Activated CD4-positive, alpha-beta T cell treated with anti-CD3 and anti-CD28 coated beads for 4 hours (primary cell): Measurements from ENCODE around the gene MKLN1.
A peak's percentile ranks its signal among the peaks of the same experiment; 100 is the strongest.
"Not testable (repeated sequence)": the region's sequence is repeated elsewhere in the genome, so short reads cannot be mapped to it uniquely, and the experiment has no call there.

ENCODE experiments used
- DNase-seq, 2 donors: peaks; one replicate each; pipeline ENCODE4 v3.0.0-alpha.2; 2020

MKLN1 gene

DNA sequence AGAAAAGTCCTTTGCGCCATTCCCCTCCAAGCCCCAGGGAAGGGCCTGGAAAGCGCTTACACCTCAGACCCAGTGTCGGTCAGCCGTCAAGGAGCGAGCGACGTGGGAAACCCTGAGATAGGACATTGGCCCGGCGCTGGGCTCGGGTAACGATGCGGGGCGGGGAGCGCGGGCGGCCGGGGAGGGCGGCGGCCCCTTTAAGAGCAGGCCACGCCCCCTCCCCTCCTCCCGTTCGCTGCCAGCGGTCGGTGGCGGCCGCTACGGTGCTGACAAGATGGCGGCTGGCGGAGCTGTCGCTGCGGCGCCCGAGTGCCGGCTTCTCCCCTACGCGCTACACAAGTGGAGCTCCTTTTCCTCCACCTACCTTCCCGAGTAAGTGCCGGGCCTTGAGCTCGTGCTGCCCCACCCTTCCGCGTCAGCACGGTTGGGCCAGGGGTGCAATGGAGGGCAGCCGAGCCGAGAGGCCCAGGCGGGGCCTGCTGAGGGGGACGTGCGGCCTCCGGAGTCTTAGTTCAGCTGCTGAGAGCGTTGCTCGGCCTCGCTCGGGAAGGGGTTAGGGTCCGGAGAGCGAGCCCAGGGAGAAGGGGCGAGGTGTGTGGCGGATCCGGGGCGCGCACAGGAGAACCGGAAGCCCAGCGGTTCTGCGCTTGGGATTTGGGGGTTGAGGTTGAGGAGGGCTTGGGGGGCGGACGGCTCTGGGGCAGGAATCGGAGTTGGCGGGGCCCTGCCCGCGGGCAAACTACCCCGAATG, at the start of gene MKLN1:
Gene MKLN1, plus strand, starts transcription at position 251 of the 751 bp plus-strand sequence. Its CDS starts 24 bp downstream, at position 275.
- DNase-seq, result peak; percentile 88 to 91

DNA sequence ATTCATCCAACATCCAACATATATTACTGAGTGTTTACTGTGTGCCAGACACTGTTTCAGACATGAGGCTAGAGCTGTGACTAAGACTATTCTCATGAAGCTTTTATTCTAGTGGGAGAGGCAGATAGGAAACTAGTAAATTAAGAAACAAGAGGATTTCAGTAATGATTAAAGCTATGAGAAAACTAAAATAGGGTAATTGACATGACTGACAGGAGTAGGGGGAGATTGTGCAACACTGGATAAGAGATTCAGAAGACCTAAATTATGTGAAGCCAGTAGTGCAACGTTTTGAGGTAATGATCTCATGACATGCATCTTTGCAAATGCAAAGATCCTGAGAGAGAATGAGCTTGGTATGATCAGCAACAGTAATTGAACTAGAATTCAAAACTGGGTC, 48.6 kb upstream of the MKLN1 start:
- DNase-seq, result no peak

DNA sequence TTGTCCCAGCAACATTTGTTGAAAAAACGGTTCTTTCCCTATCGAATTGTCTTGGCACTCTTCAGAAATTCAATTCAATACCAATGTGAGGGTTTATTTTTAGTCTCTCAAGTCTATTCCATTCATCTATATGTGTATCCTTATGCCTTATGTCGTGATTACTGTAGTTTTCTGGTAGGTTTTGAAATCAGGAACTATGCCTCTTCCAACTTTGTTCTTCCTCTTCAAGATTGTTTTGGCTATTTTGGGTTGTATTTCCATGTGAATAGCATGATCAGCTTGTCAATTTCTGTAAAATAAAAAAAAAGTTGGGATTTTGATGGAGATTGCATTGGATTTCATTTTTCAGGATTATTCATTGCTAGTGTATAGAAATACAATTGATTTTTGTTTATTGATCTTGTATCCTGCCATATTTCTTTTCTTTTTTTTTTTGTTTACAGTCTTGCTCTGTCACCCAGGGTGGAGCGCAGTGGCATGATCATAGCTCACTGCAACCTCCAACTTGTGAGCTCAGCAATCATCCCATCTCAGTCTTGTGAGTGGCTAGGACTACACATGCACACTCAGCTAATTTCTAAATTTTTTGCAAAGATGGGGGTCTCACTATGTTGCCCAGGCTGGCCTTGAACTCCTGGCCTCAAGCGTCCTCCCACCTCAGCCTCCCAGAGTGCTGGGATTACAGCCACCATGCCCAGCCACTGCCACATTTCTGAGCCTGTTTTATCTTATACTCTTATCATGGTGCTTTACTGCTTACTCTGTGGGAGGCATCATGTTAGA, 46.2 kb upstream of the MKLN1 start:
- no peak for DNase-seq

DNA sequence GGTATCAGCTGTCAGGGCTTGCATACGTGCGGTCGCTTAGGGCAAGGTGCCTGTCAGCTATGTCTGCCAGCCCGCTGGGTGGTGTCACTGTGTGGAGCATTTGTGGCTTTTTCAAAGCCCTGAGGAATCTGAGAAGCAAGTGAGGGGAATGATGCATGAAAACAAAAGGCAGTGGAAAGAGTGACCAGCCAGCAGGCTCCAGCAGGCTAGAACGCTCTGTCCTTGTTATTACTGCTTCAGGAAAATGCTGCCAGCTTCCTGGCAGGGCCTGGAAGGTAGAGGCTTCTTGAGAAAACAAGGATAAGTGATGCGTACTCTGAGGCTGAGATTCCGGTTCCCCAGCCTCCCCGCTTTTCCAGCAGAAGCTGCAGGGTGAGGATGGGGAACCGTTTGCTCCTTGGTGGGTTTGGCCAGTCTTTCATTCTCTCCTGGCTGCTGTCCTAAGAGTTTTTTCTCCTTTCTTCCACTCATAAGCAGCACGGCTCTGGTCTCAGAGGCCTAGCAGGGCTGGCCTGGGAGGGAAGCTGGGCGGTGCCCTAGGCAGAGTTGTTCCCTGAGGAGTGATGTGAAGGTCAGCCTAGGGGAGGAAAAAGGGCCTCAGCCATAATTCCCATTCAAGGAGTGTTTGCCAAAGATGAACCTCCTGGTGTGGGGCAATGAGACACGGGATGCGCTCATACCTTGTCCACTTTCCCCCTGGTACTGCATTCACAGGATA, 42.8 kb upstream of the MKLN1 start:
- DNase-seq, result no peak

DNA sequence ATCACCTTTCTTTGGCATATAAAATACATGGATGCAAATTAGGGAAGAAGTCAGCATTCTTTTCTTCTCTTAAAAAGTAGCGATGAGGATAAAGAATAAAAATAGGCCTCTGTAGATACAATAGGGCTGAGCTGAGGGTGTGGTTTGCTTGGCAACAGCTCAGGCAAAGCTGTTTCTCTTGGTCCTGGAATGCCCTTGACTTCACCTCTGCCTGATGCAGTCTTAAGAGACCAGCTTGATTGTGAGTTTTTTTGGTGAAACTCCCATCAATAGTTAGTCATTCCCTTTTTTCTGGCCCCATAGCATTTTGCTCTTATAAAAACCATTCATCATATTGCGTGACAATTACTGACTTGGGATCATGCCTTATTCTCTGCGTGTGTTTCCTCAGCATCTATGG, 42.1 kb upstream of the MKLN1 start:
- DNase-seq, result no peak

DNA sequence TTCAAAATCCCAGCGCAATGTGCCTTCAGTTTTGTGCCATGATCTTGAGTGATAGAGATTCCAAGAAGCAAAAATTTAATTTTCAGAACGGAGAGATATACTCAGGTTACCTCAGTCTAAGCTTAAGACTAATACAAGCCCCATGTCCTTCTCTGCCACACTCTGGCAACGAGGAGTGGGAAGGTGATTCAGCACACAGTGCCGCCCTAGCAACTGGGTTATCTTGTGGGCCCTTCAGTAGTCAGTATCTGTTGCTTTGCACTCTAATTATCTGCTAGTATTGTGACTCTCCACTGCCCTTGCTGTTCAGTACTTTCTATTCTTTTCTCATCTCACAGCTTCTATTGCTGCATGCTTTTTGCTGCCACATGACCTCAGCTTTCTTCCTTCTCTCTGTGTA, 39.2 kb upstream of the MKLN1 start:
- DNase-seq, result no peak

DNA sequence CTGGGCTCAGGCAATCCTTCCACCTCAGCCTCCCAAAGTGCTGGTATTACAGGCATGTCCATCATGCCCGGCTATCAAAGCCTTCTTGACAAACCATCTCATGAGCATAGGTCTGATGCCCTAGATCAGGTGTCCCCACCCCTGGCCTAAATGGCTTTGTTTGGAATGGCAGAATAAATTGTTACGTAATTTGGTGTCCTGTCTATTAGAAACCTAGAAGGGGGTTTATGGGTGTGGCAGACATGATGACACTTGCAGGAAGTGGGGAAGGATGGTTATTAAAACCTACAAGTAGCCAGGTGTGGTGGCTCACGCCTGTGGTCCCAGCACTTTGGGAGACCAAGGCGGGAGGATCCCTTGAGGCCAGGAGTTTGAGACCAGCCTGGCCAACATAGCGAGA, 38.6 kb upstream of the MKLN1 start:
- no peak for DNase-seq

DNA sequence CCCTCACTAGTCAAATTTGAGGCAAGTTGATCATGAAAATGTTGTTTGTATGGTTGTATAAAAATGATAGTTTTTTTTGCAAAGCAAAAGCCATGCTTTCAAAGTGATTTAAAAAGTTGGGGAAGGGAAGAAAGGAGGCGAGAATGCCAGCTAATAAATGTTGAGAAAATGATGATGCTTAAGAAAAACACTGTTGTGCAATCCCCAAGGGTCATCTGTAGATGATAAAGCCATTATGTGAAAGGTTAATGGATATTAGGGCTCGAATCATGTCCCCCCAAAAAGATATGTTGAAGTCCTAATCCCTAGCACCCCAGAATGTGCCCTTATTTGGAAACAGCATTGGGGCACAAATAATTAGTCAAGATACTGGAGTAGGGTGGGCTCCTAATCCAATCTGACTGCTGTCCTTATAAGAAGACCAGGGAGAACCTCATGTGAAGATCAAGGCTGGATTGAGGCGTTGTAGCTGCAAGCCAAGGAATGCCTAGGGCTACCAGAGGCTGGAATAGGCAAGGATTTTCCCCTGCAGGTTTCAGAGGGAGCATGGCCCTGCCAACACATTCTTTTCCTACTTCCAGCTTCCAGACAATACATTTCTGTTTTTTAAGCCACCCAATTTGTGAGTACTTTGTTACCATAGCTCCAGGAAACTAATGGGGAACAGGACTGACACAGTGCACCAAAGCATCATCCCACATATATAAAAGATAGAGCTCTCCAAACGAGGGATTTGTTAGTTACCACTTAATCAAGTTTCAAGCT, 35.4 kb upstream of the MKLN1 start:
- DNase-seq, result no peak

DNA sequence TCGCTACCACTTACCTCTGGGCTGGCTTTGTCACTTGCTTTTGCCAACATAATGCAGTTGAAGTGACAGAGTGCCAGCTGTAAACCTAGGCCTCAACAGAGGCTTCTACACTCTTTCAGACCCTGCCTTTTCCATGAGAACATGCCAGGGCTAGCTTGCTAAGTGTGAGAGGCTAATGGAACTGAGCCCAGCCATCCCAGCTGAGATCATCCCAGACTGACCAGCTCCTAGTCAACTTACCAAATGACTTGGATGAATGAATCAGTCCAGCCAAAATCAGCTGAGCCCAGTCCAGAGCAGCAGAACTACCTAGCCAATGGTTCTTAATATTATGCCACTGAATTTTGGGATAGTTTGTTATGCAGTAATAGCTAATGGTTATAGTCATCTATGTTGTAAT, 34.7 kb upstream of the MKLN1 start:
- no peak for DNase-seq

DNA sequence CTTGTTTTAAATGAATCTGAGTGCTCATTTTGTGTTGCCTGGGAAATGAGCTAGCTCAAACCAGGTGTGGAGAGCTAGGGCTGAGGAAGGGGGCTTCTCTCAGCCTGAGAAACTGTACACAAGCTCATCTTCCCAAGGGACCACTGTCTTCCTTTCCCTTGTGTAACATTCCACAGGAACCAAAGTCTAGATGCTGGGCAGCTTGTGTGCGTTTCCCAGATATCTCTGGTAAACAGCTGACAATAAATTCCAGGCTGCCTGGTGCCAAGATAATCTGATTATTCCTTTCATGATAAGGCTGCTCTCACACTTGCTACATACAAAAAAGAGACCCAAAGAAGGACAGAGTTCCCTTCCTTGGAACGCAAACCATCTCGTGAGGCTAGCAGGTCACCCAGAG, 33.1 kb upstream of the MKLN1 start:
- DNase-seq, result no peak

DNA sequence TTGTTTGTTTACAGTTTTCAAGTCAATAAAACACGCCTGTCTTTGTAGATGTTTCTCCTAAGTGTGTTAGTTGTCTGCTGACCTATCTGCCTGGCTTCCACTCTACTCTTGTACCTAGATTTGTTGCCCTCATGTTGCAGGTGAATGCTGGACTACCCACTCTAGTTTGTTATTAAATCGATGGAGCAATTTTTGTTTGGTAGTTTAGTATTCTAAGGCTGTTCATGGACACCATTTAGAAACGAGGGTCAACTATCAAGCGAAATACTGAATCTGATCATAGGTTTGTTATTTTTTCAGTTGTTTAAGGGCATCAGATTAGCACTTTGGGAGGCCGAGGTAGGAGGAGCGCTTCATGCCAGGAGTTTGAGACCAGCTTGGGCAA, 29.1 kb upstream of the MKLN1 start:
- no peak for DNase-seq

DNA sequence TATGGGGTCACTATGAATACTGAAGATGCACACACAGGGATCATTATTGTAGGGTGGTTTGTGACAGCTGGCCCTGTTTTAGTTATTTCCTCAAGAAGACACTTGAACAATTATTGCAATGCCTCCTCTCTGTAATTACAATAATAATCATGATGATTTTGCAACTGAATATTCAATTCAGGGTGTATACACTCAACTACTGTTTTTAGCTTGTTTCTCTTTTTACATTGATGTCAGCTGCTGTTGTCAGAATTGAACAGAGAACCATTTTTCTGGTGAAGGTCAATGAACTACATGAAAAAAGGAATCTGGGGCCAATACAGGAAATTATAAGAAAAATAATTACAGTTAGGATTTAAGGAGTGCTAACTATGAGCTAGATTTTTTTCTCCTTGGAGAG, 28.6 kb upstream of the MKLN1 start:
- no peak for DNase-seq

DNA sequence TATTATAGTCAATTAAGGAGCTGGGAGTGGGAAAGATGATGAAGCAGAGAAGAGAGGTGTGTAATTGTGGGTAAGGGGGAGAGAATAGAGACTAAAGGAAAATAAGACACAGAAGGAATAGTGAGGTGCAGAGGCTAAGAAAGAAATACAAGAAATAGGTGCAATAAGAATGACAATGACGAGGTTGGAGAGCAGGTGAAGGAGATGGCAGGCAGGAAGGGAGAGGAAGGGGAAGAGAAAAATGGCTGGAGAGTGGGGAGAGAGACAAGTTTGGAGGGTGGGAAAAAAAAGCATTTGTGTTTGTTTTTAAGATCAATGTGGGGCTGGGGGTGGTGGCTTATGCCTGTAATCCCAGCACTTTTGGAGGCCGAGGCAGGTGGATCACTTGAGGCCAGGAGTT, 27.6 kb upstream of the MKLN1 start:
- DNase-seq, result no peak

DNA sequence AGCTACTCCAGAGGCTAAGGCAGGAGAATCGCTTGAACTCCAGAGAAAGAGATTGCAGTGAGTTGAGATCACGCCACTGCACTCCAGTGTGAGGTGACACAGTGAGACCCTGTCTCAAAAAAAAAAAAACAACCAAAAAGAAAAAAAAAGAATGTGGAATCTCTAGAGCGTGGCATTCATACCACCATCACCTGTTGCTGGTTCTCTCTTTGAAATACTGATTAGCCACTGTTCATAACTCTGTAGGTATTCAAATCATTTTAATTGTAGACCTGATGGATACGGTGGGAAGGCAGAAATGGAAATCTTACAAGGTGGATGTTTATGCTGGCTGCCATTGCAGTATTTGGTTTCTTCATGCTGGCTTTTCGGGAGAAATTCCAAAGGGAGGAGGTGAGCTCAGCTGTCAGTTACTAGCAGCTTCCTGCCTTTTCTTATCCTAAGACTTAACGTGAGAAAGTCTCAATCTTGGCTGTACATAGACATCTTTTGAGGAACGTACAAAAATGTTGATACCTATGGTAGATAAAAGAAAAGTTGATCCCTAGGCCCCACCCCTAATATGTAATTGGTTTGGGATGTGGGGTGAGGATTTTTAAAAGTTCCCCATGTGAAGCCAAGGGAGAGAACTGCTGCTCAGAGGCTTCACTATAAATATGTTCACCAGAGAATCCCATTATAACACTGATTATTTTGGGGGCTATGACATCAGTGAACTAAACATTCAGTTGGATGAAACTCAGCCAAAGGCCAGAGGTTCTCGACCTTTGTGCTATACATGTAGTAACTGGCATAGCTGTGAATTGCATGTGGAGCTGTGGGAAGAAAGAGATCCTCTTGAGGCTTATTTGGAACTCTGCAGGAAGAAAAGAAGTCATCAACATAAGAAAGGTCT, 26.9 kb upstream of the MKLN1 start:
- no peak for DNase-seq

DNA sequence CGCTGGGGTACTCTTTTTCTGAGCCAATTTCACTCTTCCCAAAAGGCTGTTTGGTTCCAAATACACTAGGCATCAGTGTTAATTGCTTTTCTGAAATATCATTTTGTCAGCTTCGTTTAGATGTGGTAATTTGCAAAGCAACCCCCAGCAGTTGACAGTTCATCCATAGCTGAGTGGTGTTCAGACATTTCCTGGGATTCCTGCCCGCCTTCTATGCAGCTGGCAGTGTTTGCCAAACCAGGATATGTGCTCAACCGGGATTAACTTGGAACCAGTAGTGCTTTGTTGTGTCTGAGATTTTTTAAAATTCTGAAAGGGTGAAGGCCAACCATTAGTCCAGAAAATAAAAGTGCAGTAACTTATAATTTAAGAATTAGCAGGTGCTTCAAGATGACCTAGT, 25.2 kb upstream of the MKLN1 start:
- no peak for DNase-seq

DNA sequence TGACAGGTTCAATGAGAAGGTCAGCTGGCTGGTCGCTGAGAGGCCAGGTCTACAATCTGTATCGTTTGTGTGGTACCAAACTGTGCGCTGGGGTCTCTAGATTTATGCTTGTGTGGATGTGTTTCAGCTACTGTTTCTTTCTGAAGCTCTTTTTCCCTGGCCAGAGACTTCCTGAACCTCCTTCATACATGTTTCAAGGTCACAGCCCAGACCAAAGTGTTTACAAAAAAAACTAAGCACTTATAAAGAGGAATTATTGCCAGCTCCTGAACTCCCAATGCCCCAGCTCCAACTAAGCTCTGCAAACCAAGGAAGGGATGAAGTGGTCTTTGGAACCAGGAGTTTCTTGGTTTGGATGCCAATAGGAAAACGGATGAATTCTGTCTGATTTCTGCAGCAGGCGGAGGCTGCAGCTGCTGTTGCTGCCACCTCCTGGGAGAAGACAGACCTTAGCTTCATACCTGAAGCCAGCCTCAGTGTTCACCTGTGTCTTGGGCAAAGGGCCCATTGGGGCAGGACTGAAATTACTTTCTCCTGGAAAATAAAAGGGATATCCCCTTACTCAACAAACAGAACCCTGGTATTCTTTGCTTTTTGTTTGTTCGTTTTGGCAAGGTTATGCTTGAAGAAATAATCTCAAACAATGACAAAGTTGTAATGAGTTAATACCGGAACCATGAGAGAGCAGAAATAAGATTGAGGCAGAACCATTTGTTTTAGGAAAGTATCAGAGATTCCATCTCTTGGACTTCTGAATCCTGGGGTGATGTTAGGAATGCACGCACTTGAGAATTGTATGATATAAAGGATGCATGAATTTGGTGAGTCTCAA, 24.6 kb upstream of the MKLN1 start:
- DNase-seq, result peak; percentile 36 to 37

DNA sequence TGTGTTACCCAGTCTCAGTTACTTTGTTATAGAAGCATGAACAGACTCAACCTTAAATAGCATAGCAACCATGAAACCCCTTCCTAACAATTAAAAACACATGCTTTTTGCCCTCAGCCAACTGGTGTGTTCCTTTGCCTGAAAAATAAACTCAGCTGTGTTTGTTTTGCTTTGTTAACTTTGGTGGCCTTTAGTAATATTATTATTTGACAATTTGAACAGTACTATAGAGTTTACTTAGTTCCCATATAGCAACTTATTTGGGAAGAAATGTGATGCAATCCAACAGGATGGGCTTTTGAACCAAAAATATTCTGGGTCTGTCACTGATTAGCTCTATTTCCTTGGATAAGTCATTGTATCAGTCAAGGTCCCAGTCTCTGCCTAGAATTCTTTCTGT, 22.5 kb upstream of the MKLN1 start:
- DNase-seq, result no peak

DNA sequence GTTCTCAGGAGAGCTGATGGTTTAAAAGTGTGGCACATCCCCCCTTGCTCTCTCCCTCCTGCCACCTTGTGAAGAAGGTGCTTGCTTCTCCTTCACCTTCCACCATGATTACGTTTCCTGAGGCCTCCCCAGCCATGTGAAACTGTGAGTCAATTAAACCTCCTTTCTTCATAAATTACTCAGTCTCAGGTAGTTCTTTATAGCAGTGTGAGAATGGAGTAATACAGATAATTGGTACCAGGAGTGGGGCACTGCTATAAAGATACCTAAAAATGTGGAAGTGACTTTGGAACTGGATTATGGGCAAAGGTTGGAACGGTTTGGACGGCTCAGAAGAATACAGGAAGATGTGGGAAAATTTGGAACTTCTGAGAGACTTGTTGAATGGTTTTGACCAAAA, 21.6 kb upstream of the MKLN1 start:
- DNase-seq, result not testable (repeated sequence)

DNA sequence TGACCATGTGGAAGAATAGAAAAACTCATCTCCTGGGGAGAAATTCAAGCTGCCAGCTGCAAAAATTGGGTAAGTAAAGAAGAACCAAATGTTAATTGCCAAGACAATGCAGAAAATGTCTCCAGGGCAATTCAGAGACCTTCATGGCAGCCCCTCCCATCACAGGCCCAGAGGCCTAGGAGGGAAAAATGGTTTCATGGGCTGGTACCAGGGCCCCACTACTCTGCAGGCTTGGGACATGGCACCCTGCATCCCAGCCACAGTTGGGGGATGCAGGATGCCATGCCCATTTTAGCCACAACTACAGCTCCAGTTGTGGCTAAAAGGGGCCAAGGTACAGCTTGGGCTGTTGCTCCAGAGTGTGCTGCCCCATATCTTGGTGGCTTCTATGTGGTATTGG, 20.9 kb upstream of the MKLN1 start:
- no peak for DNase-seq

DNA sequence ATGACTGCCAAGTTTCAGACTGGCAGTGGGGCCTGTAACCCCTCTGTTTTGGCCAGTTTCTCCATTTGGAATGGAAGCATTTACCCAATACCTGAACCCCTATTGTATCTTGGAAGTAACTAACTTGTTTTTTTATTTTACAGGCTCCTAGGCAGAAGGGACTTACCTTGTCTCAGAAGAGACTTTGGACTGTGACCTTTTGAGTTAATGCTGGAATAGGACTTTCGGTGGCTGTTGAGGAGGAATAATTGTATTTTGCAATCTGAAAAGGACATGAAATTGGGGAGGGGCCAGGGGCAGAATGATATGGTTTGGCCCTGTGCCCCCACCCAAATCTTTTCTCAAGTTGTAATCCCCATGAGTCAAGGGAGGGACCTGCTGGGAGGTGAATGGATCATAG, 20.0 kb upstream of the MKLN1 start:
- no peak for DNase-seq

DNA sequence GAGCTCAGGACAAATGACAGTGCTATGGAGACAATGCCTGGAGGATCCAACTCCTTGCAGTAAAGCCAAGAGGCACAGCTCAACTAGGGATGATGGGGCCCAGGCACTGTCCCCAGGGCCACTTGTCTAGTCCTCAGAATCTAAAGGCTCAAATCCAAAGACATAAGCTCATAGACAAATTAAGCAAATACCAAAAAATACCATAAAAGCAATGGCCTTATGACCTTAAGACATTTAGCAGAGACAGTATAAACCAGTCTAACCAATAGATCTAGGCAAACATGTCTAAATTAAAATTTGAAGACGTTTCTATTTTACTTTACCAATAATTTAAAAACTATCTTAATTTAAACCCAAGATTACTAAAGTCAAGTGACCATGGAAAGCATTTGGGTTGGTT, 14.8 kb upstream of the MKLN1 start:
- DNase-seq, result no peak
